GM23338 (cell line): Measurements from ENCODE around the gene PLEKHA8. TPM values are rescaled to one million over a fixed set of nuclear protein-coding genes. Genes with fewer than 3 reads are reported as not detected.

Experiments
- ATAC-seq: fragments of 200-7000 bp; cut with Tn5 transposase; 3 replicates; pipeline ENCODE4 v1.9.1; 2020
- DNase-seq: peaks from one replicate; pipeline ENCODE4 v3.0.0-alpha.2; 2015; ENCODE audit warnings: low spot score
- H2AFZ ChIP-seq: fragments of 200-600 bp; sonication (generic); 2 replicates; pipeline ENCODE4 v1.8.0; 2016; ENCODE audit warnings: antibody characterized with exemption, mild to moderate bottlenecking, moderate library complexity
- H3F3A ChIP-seq: fragments of 200-600 bp; sonication (generic); replicated peaks from 2 replicates; pipeline ENCODE4 v1.8.0; 2017; ENCODE audit warnings: antibody characterized with exemption, mixed run types, low read depth
- H3K27ac ChIP-seq: fragments of 200-600 bp; sonication (generic); 2 replicates; pipeline ENCODE4 v1.6.1; 2016; ENCODE audit warnings: low read depth
- H3K27me3 ChIP-seq: fragments of 200-600 bp; sonication (generic); 2 replicates; pipeline ENCODE4 v1.8.0; 2016; ENCODE audit warnings: mild to moderate bottlenecking, mixed run types, moderate library complexity; ENCODE audit not compliant: insufficient read depth
- H3K36me3 ChIP-seq: fragments of 200-600 bp; sonication (generic); 2 replicates; pipeline ENCODE4 v1.8.0; 2016; ENCODE audit warnings: mild to moderate bottlenecking; ENCODE audit not compliant: insufficient read depth
- H3K4me1 ChIP-seq: fragments of 200-600 bp; sonication (generic); 2 replicates; pipeline ENCODE4 v1.8.0; 2016; ENCODE audit warnings: mild to moderate bottlenecking, moderate library complexity; ENCODE audit not compliant: insufficient read depth
- H3K4me2 ChIP-seq: fragments of 200-600 bp; sonication (generic); 2 replicates; pipeline ENCODE4 v1.7.1; 2017; ENCODE audit warnings: mixed run types
- H3K4me3 ChIP-seq: fragments of 200-600 bp; sonication (generic); 2 replicates; pipeline ENCODE4 v1.6.1; 2016; ENCODE audit warnings: mixed run types
- H3K79me2 ChIP-seq: fragments of 200-600 bp; sonication (generic); replicated peaks from 2 replicates; pipeline ENCODE4 v1.8.0; 2017; ENCODE audit warnings: mild to moderate bottlenecking; ENCODE audit not compliant: insufficient read depth
- H3K9me2 ChIP-seq: fragments of 200-600 bp; sonication (generic); 2 replicates; pipeline ENCODE4 v1.8.0; 2017; ENCODE audit not compliant: insufficient read depth
- H4K20me1 ChIP-seq: fragments of 200-600 bp; sonication (generic); replicated peaks from 2 replicates; pipeline ENCODE4 v1.8.0; 2017; ENCODE audit warnings: mild to moderate bottlenecking; ENCODE audit not compliant: insufficient read depth
- H3K27ac Mint-ChIP-seq: 2 replicates; pipeline ENCODE4 v1.8.0; 2020; ENCODE audit warnings: inconsistent platforms, mild to moderate bottlenecking, moderate library complexity, mixed read lengths
- H3K27me3 Mint-ChIP-seq: 3 replicates; pipeline ENCODE4 v1.8.0; 2022; ENCODE audit warnings: low read depth, mild to moderate bottlenecking, moderate library complexity, mixed read lengths, inconsistent platforms; ENCODE audit not compliant: insufficient read depth, poor library complexity
- H3K36me3 Mint-ChIP-seq: 3 replicates; pipeline ENCODE4 v1.8.0; 2021; ENCODE audit warnings: low read depth, mild to moderate bottlenecking, inconsistent platforms, moderate library complexity, mixed read lengths
- H3K4me1 Mint-ChIP-seq: 3 replicates; pipeline ENCODE4 v1.8.0; 2020; ENCODE audit warnings: mild to moderate bottlenecking, inconsistent platforms, mixed read lengths
- H3K4me3 Mint-ChIP-seq: 3 replicates; pipeline ENCODE4 v1.8.0; 2021; ENCODE audit warnings: moderate library complexity, mild to moderate bottlenecking, inconsistent platforms, mixed read lengths
- H3K9me3 Mint-ChIP-seq: 3 replicates; pipeline ENCODE4 v1.8.0; 2020; ENCODE audit warnings: moderate library complexity, mild to moderate bottlenecking, inconsistent platforms, mixed read lengths
- CREB1 ChIP-seq: fragments of 250-450 bp; sonication (Bioruptor Pico); IDR thresholded peaks from 2 replicates; pipeline ENCODE4 v1.5.0; 2020; ENCODE audit warnings: low read depth, mild to moderate bottlenecking, moderate library complexity
- EZH2 ChIP-seq: fragments of 200-600 bp; sonication (generic); IDR thresholded peaks from one replicate; pipeline ENCODE4 v1.8.0; 2017; ENCODE audit warnings: antibody characterized with exemption, mild to moderate bottlenecking, low read depth; ENCODE audit not compliant: unreplicated experiment
- EZH2phosphoT487 ChIP-seq: fragments of 200-600 bp; sonication (generic); IDR thresholded peaks from one replicate; pipeline ENCODE4 v1.8.1; 2018; ENCODE audit warnings: antibody characterized with exemption; ENCODE audit not compliant: unreplicated experiment
- NANOG ChIP-seq: IDR thresholded peaks from 2 replicates; pipeline ENCODE4 v1.6.1; 2016; ENCODE audit warnings: antibody characterized with exemption, borderline replicate concordance
- POLR2AphosphoS5 ChIP-seq: IDR thresholded peaks from 2 replicates; pipeline ENCODE4 v1.6.1; 2016; ENCODE audit warnings: antibody characterized with exemption, low read depth
- STAT1 ChIP-seq: IDR thresholded peaks from one replicate; pipeline ENCODE4 v1.6.1; 2016; ENCODE audit warnings: antibody characterized with exemption; ENCODE audit not compliant: unreplicated experiment
- ZNF114 ChIP-seq: fragments of 250-450 bp; sonication (Bioruptor Pico); IDR thresholded peaks from 2 replicates; pipeline ENCODE4 v1.5.0; 2020; ENCODE audit warnings: mild to moderate bottlenecking, moderate library complexity
- ZNF331 ChIP-seq: fragments of 250-450 bp; sonication (Bioruptor Pico); IDR thresholded peaks from 2 replicates; pipeline ENCODE4 v1.5.0; 2020; ENCODE audit warnings: low read depth, mild to moderate bottlenecking, moderate library complexity
- polyA plus RNA-seq: library from polyadenylated mRNA; unstranded; fragments of >200 nt; fragmentation: Nextera tagmentation; extraction: Ambion mirVana; gene quantifications from 2 replicates; pipeline ENCODE4 v1.2.1, GENCODE V29; 2016
- total RNA-seq: library from RNA; depleted of rRNA; stranded (reverse); fragments of >200 nt; shearing (Covaris generic); gene quantifications from 2 replicates; pipeline ENCODE4 v1.2.3, GENCODE V29; 2014
- TF ChIP-seq, protein P1 (sequence below): fragments of 250-450 bp; sonication (Bioruptor Pico); IDR thresholded peaks from 2 replicates; pipeline ENCODE4 v1.5.0; 2020; ENCODE audit warnings: mild to moderate bottlenecking, moderate library complexity
- TF ChIP-seq, protein P2 (sequence below): IDR thresholded peaks from 2 replicates; pipeline ENCODE4 v1.6.1; 2016; ENCODE audit warnings: antibody characterized with exemption
- TF ChIP-seq, protein P3 (sequence below), 2 experiments: fragments of 200-600 bp in 1 of 2; sonication (generic) in 1 of 2; conservative IDR thresholded peaks; 2 replicates each; pipeline versions ENCODE4 v1.5.1 to v1.6.1; 2016 to 2017; ENCODE audit warnings: antibody characterized with exemption in 2 of 2, low read depth in 2 of 2, mild to moderate bottlenecking in 2 of 2, moderate library complexity in 1 of 2
- TF ChIP-seq, protein P4 (sequence below): IDR thresholded peaks from one replicate; pipeline ENCODE4 v1.6.1; 2018; ENCODE audit warnings: antibody characterized with exemption; ENCODE audit not compliant: unreplicated experiment

The PLEKHA8 gene
- total and polyA plus RNA-seq, 2 experiments from 2014 or later = 11.6 to 44.9 TPM

DNA sequence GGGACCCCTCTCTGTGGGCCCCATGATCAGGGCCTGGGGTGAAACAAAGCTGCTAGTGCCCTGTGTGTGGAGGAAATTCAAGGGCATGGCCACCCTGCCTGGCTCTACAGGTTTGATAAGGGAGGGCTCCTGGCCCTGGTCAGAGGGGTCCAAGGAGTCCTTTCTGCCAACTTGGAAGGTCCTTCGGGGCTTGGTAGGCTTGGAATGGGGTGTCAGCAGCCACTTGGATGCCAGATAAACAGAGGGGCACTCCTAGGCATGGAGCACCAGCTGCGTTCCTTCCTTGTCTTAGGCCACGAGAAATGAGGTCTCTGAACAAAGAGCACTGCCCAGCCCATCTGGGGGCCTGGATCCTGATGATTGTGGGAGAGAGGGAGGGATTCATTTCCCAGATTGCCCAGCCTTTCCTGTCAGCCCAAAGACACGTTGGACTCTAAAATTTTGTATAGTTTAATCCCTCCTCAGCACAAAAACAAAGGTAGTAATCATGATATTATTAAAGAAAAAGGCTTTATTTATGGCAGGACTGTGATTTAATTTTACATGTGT lies 111.7 kb downstream of the PLEKHA8 start (continued):
- TF ChIP-seq, protein P1, sequence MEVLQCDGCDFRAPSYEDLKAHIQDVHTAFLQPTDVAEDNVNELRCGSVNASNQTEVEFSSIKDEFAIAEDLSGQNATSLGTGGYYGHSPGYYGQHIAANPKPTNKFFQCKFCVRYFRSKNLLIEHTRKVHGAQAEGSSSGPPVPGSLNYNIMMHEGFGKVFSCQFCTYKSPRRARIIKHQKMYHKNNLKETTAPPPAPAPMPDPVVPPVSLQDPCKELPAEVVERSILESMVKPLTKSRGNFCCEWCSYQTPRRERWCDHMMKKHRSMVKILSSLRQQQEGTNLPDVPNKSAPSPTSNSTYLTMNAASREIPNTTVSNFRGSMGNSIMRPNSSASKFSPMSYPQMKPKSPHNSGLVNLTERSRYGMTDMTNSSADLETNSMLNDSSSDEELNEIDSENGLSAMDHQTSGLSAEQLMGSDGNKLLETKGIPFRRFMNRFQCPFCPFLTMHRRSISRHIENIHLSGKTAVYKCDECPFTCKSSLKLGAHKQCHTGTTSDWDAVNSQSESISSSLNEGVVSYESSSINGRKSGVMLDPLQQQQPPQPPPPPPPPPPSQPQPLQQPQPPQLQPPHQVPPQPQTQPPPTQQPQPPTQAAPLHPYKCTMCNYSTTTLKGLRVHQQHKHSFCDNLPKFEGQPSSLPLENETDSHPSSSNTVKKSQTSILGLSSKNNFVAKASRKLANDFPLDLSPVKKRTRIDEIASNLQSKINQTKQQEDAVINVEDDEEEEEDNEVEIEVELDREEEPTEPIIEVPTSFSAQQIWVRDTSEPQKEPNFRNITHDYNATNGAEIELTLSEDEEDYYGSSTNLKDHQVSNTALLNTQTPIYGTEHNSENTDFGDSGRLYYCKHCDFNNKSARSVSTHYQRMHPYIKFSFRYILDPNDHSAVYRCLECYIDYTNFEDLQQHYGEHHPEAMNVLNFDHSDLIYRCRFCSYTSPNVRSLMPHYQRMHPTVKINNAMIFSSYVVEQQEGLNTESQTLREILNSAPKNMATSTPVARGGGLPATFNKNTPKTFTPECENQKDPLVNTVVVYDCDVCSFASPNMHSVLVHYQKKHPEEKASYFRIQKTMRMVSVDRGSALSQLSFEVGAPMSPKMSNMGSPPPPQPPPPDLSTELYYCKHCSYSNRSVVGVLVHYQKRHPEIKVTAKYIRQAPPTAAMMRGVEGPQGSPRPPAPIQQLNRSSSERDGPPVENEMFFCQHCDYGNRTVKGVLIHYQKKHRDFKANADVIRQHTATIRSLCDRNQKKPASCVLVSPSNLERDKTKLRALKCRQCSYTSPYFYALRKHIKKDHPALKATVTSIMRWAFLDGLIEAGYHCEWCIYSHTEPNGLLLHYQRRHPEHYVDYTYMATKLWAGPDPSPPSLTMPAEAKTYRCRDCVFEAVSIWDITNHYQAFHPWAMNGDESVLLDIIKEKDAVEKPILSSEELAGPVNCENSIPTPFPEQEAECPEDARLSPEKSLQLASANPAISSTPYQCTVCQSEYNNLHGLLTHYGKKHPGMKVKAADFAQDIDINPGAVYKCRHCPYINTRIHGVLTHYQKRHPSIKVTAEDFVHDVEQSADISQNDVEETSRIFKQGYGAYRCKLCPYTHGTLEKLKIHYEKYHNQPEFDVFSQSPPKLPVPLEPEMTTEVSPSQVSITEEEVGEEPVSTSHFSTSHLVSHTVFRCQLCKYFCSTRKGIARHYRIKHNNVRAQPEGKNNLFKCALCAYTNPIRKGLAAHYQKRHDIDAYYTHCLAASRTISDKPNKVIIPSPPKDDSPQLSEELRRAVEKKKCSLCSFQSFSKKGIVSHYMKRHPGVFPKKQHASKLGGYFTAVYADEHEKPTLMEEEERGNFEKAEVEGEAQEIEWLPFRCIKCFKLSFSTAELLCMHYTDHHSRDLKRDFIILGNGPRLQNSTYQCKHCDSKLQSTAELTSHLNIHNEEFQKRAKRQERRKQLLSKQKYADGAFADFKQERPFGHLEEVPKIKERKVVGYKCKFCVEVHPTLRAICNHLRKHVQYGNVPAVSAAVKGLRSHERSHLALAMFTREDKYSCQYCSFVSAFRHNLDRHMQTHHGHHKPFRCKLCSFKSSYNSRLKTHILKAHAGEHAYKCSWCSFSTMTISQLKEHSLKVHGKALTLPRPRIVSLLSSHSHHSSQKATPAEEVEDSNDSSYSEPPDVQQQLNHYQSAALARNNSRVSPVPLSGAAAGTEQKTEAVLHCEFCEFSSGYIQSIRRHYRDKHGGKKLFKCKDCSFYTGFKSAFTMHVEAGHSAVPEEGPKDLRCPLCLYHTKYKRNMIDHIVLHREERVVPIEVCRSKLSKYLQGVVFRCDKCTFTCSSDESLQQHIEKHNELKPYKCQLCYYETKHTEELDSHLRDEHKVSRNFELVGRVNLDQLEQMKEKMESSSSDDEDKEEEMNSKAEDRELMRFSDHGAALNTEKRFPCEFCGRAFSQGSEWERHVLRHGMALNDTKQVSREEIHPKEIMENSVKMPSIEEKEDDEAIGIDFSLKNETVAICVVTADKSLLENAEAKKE (CRISPR knock-in tag) = no peak
- TF ChIP-seq ZNF331 (no peak), EZH2phosphoT487 (no peak), POLR2AphosphoS5 (no peak), STAT1 (no peak), NANOG (no peak), EZH2 (no peak), CREB1 (CRISPR knock-in tag) (no peak)

DNA sequence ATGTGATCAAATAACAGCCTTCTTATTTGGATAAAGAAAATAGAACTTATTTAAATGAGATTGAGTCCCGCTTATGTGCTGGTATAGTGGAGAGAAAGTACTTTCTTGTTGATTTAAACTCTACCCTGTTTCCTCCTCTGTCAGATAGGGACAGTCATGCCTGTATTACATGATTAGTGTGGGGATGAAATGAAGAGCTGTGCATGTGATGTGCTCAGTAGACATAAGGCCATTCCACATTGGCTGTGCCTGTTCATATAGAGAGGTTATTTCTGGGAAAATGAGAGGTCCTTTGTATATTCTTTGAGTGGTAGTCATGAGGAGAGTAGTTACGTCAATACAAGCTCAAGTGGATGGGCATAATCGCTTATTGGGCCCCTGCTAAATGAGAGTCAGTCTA lies 112.2 kb downstream of the PLEKHA8 start:
- Histone ChIP-seq H3K9me2 (no peaks in the 10 kb centered on the region), H3K36me3 (no peaks in the 10 kb centered on the region), H3K79me2 (peaks cover 9% of the 10 kb centered on the region; the same call in 1 of the 2 replicates), H3K4me3 (no peak overlapping the region), H3F3A (no peaks in the 10 kb centered on the region), H3K4me1 (0 out of 2 replicates have a peak, but pooled peaks cover 4% of the 10 kb centered on the region), H3K4me2 (no peak overlapping the region), H3K27ac (no peak overlapping the region), H3K27me3 (peaks cover 28% of the 10 kb centered on the region), H4K20me1 (peaks cover 9% of the 10 kb centered on the region), H2AFZ (no peak overlapping the region)
- Mint-ChIP-seq H3K4me3 (no peak overlapping the region), H3K27me3 (peaks cover 23% of the 10 kb centered on the region), H3K9me3 (no peaks in the 10 kb centered on the region), H3K27ac (no peak overlapping the region), H3K4me1 (no peaks in the 10 kb centered on the region; the same call in none of the 3 replicates), H3K36me3 (no peaks in the 10 kb centered on the region)
- no peak for DNase-seq
- no peak for ATAC-seq
- no peak for TF ChIP-seq ZNF114
- no peak for TF ChIP-seq POLR2AphosphoS5
- TF ChIP-seq EZH2 = no peak
- no peak for TF ChIP-seq ZNF331
- TF ChIP-seq, protein P2, sequence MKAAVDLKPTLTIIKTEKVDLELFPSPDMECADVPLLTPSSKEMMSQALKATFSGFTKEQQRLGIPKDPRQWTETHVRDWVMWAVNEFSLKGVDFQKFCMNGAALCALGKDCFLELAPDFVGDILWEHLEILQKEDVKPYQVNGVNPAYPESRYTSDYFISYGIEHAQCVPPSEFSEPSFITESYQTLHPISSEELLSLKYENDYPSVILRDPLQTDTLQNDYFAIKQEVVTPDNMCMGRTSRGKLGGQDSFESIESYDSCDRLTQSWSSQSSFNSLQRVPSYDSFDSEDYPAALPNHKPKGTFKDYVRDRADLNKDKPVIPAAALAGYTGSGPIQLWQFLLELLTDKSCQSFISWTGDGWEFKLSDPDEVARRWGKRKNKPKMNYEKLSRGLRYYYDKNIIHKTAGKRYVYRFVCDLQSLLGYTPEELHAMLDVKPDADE = no peak
- TF ChIP-seq EZH2phosphoT487 = no peak
- TF ChIP-seq, protein P3, sequence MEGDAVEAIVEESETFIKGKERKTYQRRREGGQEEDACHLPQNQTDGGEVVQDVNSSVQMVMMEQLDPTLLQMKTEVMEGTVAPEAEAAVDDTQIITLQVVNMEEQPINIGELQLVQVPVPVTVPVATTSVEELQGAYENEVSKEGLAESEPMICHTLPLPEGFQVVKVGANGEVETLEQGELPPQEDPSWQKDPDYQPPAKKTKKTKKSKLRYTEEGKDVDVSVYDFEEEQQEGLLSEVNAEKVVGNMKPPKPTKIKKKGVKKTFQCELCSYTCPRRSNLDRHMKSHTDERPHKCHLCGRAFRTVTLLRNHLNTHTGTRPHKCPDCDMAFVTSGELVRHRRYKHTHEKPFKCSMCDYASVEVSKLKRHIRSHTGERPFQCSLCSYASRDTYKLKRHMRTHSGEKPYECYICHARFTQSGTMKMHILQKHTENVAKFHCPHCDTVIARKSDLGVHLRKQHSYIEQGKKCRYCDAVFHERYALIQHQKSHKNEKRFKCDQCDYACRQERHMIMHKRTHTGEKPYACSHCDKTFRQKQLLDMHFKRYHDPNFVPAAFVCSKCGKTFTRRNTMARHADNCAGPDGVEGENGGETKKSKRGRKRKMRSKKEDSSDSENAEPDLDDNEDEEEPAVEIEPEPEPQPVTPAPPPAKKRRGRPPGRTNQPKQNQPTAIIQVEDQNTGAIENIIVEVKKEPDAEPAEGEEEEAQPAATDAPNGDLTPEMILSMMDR (conservative IDR thresholded peaks at IDR 0.05; ENCODE audit: low read depth in 2 of 2) = no peak
- TF ChIP-seq STAT1 = no peak
- TF ChIP-seq, protein P4, sequence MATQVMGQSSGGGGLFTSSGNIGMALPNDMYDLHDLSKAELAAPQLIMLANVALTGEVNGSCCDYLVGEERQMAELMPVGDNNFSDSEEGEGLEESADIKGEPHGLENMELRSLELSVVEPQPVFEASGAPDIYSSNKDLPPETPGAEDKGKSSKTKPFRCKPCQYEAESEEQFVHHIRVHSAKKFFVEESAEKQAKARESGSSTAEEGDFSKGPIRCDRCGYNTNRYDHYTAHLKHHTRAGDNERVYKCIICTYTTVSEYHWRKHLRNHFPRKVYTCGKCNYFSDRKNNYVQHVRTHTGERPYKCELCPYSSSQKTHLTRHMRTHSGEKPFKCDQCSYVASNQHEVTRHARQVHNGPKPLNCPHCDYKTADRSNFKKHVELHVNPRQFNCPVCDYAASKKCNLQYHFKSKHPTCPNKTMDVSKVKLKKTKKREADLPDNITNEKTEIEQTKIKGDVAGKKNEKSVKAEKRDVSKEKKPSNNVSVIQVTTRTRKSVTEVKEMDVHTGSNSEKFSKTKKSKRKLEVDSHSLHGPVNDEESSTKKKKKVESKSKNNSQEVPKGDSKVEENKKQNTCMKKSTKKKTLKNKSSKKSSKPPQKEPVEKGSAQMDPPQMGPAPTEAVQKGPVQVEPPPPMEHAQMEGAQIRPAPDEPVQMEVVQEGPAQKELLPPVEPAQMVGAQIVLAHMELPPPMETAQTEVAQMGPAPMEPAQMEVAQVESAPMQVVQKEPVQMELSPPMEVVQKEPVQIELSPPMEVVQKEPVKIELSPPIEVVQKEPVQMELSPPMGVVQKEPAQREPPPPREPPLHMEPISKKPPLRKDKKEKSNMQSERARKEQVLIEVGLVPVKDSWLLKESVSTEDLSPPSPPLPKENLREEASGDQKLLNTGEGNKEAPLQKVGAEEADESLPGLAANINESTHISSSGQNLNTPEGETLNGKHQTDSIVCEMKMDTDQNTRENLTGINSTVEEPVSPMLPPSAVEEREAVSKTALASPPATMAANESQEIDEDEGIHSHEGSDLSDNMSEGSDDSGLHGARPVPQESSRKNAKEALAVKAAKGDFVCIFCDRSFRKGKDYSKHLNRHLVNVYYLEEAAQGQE = no peak
